Smooth muscle cell (in vitro differentiated cells): ENCODE data around the gene VTI1A. TPM values are rescaled to one million over a fixed set of nuclear protein-coding genes. Genes with fewer than 3 reads are reported as not detected.

ENCODE experiments used
- DNase-seq: peaks from one replicate; lab custom pipeline; 2025; ENCODE audit not compliant: unreplicated experiment; lab: John Stamatoyannopoulos, UW
- H2AFZ ChIP-seq: fragments of 200-600 bp; sonication (generic); 2 replicates; pipeline ENCODE4 v1.6.0; 2016; ENCODE audit warnings: antibody characterized with exemption, low read depth, mild to moderate bottlenecking
- H3F3A ChIP-seq: fragments of 200-600 bp; sonication (generic); 2 replicates; pipeline ENCODE4 v1.6.0; 2017; ENCODE audit warnings: antibody characterized with exemption, low read depth
- H3K27ac ChIP-seq: fragments of 200-600 bp; sonication (generic); 2 replicates; pipeline ENCODE4 v1.5.1; 2016; ENCODE audit warnings: low read depth, mild to moderate bottlenecking
- H3K27me3 ChIP-seq: fragments of 200-600 bp; sonication (generic); 2 replicates; pipeline ENCODE4 v1.6.1; 2016; ENCODE audit warnings: low read depth, mild to moderate bottlenecking
- H3K36me3 ChIP-seq: fragments of 200-600 bp; sonication (generic); 2 replicates; pipeline ENCODE4 v1.5.1; 2016; ENCODE audit warnings: low read depth
- H3K4me1 ChIP-seq: fragments of 200-600 bp; sonication (generic); 2 replicates; pipeline ENCODE4 v1.5.1; 2016; ENCODE audit warnings: low read depth
- H3K4me2 ChIP-seq: fragments of 200-600 bp; sonication (generic); 2 replicates; pipeline ENCODE4 v1.6.0; 2016; ENCODE audit warnings: mild to moderate bottlenecking
- H3K4me3 ChIP-seq: fragments of 200-600 bp; sonication (generic); 2 replicates; pipeline ENCODE4 v1.5.1; 2016; ENCODE audit warnings: mild to moderate bottlenecking
- H3K79me2 ChIP-seq: fragments of 200-600 bp; sonication (generic); 2 replicates; pipeline ENCODE4 v1.6.0; 2016; ENCODE audit warnings: low read depth, mild to moderate bottlenecking
- H3K9ac ChIP-seq: fragments of 200-600 bp; sonication (generic); 2 replicates; pipeline ENCODE4 v1.6.0; 2016; ENCODE audit warnings: low read depth
- H3K9me3 ChIP-seq: fragments of 200-600 bp; sonication (generic); replicated peaks from 2 replicates; pipeline ENCODE4 v1.5.1; 2016; ENCODE audit warnings: low read depth
- H4K20me1 ChIP-seq: fragments of 200-600 bp; sonication (generic); 2 replicates; pipeline ENCODE4 v1.6.0; 2016; ENCODE audit warnings: low read depth
- WGBS: methylation state at CpG from one replicate; pipeline ENCODE4 v1.1.7; 2016; ENCODE audit warnings: low lambda C conversion rate; 5-methylcytosine and 5-hydroxymethylcytosine counted together
- polyA plus RNA-seq: library from polyadenylated mRNA; unstranded; fragments of >200 nt; fragmentation: Nextera tagmentation; extraction: Ambion mirVana; gene quantifications from 2 replicates; pipeline ENCODE4 v1.2.1, GENCODE V29; 2016
- total RNA-seq: library from RNA; depleted of rRNA; stranded (reverse); fragments of >200 nt; gene quantifications from 2 replicates; pipeline ENCODE4 v1.2.3, GENCODE V29; 2014
- TF ChIP-seq, protein P1 (sequence below): fragments of 200-600 bp; sonication (generic); IDR thresholded peaks from 2 replicates; pipeline ENCODE4 v1.5.1; 2017; ENCODE audit warnings: borderline replicate concordance, mild to moderate bottlenecking, antibody characterized with exemption; ENCODE audit not compliant: insufficient read depth, poor library complexity, severe bottlenecking

VTI1A gene
- total and polyA plus RNA-seq, 2 experiments from 2014 or later, result 14.0 to 21.8 TPM

- H2AFZ ChIP-seq, result no peak overlapping the region
- WGBS, result 48% methylated on average over 1 of the region's 1 CpG
Observed at GRCh38 chr10:112528235-112528634, 81.2 kb downstream of the VTI1A start.

GRCh38 chr10:112531421-112531820 is 84.4 kb downstream of the VTI1A start:
- H3F3A ChIP-seq, result no peaks in the 10 kb centered on the region
- no peak overlapping the region for H3K4me3 ChIP-seq
- no peaks in the 10 kb centered on the region for H3K9me3 ChIP-seq
- no peak overlapping the region for H3K9ac ChIP-seq
- H3K27me3 ChIP-seq, result no peaks in the 10 kb centered on the region
- no peak overlapping the region for H3K27ac ChIP-seq
- 96% methylated on average over 6 of the region's 6 CpGs for WGBS
- TF ChIP-seq, protein P1, sequence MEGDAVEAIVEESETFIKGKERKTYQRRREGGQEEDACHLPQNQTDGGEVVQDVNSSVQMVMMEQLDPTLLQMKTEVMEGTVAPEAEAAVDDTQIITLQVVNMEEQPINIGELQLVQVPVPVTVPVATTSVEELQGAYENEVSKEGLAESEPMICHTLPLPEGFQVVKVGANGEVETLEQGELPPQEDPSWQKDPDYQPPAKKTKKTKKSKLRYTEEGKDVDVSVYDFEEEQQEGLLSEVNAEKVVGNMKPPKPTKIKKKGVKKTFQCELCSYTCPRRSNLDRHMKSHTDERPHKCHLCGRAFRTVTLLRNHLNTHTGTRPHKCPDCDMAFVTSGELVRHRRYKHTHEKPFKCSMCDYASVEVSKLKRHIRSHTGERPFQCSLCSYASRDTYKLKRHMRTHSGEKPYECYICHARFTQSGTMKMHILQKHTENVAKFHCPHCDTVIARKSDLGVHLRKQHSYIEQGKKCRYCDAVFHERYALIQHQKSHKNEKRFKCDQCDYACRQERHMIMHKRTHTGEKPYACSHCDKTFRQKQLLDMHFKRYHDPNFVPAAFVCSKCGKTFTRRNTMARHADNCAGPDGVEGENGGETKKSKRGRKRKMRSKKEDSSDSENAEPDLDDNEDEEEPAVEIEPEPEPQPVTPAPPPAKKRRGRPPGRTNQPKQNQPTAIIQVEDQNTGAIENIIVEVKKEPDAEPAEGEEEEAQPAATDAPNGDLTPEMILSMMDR, result no peak
- no peak for DNase-seq
- no peaks in the 10 kb centered on the region for H3K36me3 ChIP-seq
- H3K4me2 ChIP-seq, result no peak overlapping the region
- peaks cover 4% of the 10 kb centered on the region for H4K20me1 ChIP-seq
- H3K79me2 ChIP-seq, result no peaks in the 10 kb centered on the region
- H3K4me1 ChIP-seq, result peaks cover 56% of the 10 kb centered on the region
- H2AFZ ChIP-seq, result no peak overlapping the region

More at GRCh38 chr10:112528235-112528634, 81.2 kb downstream of the VTI1A start:
- Histone ChIP-seq H3K79me2 (no peaks in the 10 kb centered on the region), H3K4me3 (no peak overlapping the region), H3K36me3 (no peaks in the 10 kb centered on the region), H3K27me3 (no peaks in the 10 kb centered on the region), H3F3A (no peaks in the 10 kb centered on the region), H3K27ac (no peak overlapping the region), H3K9me3 (no peaks in the 10 kb centered on the region), H3K9ac (no peak overlapping the region), H4K20me1 (peaks cover 22% of the 10 kb centered on the region), H3K4me1 (peaks cover 64% of the 10 kb centered on the region), H3K4me2 (no peak overlapping the region)
- TF ChIP-seq, protein P1, result no peak
- DNase-seq, result no peak

DNA sequence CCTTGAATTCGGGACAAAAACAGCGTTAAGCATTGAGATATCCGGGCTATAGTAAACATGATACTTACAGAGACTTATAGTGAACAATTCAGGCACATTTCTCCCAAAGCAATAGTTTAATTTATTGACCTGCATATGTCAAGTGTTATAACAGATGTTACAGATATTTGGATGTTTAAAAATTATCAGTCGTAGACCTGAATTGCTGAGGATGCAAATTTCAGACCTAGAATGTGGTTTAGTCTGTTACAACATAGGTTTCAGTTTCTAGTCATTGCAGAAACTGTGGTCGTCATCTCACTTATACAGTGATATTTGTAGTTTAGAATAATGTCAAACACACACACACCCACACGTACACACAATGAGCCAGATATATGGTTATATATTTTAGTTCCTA is 85.2 kb downstream of the VTI1A start:
- DNase-seq, result no peak
- TF ChIP-seq, protein P1, result no peak
- Histone ChIP-seq H3K9ac (no peak overlapping the region), H3K27me3 (no peaks in the 10 kb centered on the region), H3K36me3 (no peaks in the 10 kb centered on the region), H3K79me2 (no peaks in the 10 kb centered on the region), H4K20me1 (no peaks in the 10 kb centered on the region), H3K27ac (no peak overlapping the region), H3F3A (no peaks in the 10 kb centered on the region), H3K9me3 (no peaks in the 10 kb centered on the region), H3K4me3 (no peak overlapping the region), H3K4me2 (no peak overlapping the region), H2AFZ (no peak overlapping the region), H3K4me1 (peaks cover 49% of the 10 kb centered on the region)
- WGBS, result 78% methylated on average over 6 of the region's 6 CpGs

DNA sequence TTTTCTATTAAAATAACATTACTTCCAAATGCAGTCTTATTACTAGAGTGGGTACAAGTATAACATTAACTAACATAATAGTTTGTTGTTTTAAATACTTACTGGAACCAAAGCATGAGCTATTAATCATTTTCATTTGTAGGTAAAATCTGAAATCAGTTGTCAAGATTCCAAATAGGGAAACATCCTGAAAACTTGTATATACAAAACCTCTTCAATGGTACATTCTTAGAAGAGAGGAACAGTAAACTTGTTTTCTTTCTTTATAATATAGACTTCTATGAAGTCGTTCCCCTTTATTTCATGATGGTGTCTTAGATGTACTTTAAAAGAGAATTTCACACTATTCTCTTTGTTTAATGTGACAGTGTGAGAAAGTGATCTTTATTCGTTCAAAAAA is 85.9 kb downstream of the VTI1A start:
- WGBS, result 87% methylated on average over 2 of the region's 2 CpGs
- H3K4me3 ChIP-seq, result no peak overlapping the region
- no peaks in the 10 kb centered on the region for H3K9me3 ChIP-seq
- H2AFZ ChIP-seq, result no peak overlapping the region
- no peaks in the 10 kb centered on the region for H3K79me2 ChIP-seq
- H3K27me3 ChIP-seq, result no peaks in the 10 kb centered on the region
- no peak for DNase-seq
- H3K36me3 ChIP-seq, result no peaks in the 10 kb centered on the region
- H3F3A ChIP-seq, result no peaks in the 10 kb centered on the region
- H3K9ac ChIP-seq, result no peak overlapping the region
- no peak overlapping the region for H3K27ac ChIP-seq
- peaks cover 41% of the 10 kb centered on the region for H3K4me1 ChIP-seq
- TF ChIP-seq, protein P1, result no peak
- H3K4me2 ChIP-seq, result no peak overlapping the region
- no peaks in the 10 kb centered on the region for H4K20me1 ChIP-seq
